Left renal cortex interstitium (tissue), 4 donors: ENCODE measurements around the gene PRSS53. TPM values are rescaled to one million over a fixed set of nuclear protein-coding genes. Genes with fewer than 3 reads are reported as not detected.
"Not testable (repeated sequence)": the region's sequence is repeated elsewhere in the genome, so short reads cannot be mapped to it uniquely, and the experiment has no call there.

Source experiments
- DNase-seq, 4 donors: peaks; one replicate each; pipeline ENCODE4 v3.0.0-alpha.2; 2013; ENCODE audit warnings: low read depth in 4 of 4, low spot score in 2 of 4, missing footprints in 1 of 4
- polyA plus RNA-seq, 4 donors: library from polyadenylated mRNA; unstranded; fragments of 120-200 nt; gene quantifications; one replicate each; pipeline ENCODE4 v1.2.1, GENCODE V29; 2013; ENCODE audit not compliant: insufficient read length in 4 of 4

Gene PRSS53
- polyA plus RNA-seq, result 1 to 10 TPM in 3 of 4 donors, under 1 TPM in 1; 0.48 to 2.1 (median 1.3) TPM

DNA sequence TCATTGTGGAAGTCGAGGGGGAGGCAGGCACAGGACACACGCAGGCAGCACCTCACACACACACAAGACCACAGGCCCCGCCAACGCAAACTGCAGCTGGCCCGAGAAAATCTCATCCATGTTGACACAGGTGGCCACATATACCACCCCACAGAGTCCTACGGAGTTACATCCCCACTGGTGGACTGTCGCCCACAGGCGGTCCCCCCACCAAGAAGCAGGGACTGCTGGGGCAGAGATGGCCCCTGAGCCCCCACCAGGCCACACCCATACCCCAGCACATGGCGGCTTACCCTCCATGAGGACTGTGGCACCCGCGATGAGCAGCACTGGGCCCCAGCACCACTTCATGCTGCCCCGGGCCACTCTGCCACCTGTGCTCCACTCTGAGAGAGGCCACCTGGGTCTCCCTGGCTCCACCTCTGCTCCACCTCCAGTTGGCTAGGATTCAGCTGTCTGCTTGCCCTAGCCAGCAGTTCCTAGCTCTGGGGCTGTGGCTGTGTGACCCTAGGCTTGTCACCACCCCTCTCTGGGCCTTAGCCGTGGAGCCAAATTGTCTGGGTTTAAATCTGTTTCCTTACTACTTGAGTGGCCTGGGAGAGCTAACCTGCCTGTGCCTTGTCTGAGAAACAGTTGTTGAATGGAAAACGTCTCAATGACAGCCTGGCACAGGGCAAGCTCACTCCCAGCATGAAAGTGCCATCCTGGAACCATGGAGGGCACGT lies at the start of gene PRSS53:
PRSS53 (minus strand) TSS at position 485 of the 725 bp plus-strand sequence; CDS start at position 351, 134 bp downstream.
- no peak for DNase-seq

DNA sequence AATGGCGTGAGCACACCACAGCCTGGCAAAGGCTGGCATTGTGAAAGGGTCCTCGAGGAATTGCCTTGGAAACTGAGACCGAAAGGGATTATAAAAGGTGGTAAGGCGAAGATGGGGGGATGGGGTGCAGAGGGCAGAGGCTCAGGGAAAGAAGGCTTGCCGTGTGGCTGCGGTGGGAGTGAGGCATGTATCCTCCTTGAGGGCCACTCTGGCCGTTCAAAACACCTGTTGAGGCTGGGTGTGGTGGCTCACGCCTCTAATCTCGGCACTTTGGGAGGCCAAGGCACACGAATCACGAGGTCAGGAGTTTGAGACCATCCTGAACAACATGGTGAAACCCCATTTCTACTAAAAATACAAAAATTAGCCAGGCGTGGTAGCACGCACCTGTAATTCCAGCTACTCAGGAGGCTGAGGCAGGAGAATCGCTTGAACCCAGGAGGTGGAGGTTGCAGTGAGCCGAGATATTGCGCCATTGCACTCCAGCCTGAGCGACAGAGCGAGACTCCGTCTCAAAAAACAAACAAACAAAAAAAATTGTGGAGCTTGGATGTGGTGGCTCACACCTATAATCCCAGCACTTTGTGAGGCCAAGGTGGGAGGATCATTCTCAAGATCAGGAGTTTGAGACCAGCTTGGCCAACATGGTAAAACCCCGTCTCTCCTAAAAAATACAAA lies 48.2 kb upstream of the PRSS53 start:
- DNase-seq, result not testable (repeated sequence)

DNA sequence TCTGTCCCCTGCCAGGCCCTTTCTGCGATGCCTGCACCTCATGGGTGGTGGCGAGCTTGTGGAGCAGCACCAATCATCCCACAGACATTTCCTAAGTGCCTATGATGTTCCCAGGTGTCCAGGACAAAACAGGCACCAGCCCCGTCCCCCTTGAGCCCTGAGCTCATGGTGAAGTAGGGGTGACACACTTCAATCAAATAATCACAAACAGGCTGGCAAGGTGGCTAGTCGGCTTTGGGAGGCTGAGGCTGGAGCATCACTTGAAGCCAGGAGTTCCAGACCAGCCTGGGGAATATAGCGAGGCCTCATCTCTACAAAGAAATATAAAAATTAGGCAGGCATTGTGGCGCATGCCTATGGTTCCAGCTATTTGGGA lies 47.5 kb upstream of the PRSS53 start:
- no peak for DNase-seq

DNA sequence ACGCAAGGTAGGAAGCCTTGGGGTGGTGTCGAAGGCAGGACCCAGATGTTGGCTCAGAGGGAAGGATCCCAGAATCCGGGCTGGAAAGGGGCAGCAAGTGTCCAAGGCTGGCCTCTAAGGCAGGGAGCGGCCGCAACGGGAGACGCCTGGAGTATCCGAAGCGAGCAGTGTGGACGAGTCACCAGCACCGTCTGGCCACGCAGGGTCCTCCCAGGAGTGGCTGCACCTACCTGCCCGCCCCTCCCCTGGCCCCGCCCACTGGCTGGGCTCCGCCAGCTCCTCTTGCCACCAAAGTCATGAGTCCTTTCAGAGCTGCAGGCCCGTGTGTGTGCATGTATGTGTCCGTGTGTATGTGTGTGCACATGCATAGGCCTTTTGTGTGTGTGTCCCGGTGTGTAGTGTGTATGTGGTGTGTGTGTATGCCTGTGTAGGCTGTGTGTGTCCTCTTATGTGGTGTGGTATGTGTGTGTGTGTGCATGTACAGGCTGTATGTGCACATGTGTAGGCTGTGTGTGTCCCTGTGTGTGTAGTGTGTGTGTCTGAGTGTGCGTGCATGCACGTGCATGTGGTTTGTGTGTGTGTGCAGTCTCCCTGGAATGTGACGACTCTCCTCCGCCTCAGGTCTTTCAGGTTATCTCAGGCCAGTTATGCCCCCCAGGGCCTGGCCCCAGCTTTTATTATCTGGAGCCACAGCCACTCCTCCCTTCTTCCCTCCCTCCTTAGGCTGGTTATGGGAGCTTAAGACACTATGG lies 47.0 kb upstream of the PRSS53 start, which contains the start of gene PRSS8:
PRSS8 (minus strand) TSS at position 193 of the 752 bp plus-strand sequence. CDS start 229 bp downstream, outside the sequence.
- DNase-seq, result no peak

DNA sequence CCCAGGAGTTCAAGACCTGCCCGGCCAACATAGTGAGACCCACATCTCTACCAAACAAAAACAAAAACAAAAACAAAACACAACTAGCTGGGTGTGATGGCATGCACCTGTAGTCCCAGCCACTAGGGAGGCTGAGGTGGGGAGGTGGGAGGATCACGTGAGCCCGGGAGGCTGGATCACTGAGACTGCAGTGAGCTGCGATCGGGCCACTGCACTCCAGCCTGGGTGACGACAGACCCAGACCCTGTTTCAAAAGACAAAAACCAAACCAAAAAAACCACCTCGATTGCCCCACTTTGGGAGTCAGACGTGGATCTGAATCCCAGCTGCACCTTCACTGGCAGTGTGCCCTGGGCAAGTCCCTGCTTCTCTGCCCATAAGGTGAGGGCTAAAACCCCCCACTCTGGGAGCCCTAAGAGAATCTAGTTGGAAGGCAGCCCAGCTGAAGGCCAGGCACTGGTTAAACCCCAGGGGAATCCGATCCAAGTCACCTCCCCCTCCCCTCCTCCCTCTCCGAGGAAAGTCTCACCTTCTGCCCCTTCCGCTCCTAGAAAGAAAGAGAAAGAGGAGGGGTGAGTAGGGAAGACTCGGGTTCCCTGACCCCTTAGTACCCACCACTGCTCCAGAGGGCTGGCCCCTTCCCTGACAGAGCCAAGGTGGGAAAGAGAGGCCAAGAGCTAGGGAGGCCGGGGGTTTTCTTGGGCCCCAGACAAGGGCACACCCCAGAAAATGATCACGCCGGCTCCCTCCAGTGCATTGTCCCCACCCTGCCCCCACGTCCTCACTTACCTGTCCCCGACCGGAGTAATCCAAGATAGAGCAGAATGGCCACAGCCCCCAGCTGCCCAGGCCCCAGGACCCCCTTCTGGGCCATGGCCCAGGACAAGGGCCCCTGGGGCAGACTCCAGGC lies 46.1 kb upstream of the PRSS53 start:
- no peak for DNase-seq

DNA sequence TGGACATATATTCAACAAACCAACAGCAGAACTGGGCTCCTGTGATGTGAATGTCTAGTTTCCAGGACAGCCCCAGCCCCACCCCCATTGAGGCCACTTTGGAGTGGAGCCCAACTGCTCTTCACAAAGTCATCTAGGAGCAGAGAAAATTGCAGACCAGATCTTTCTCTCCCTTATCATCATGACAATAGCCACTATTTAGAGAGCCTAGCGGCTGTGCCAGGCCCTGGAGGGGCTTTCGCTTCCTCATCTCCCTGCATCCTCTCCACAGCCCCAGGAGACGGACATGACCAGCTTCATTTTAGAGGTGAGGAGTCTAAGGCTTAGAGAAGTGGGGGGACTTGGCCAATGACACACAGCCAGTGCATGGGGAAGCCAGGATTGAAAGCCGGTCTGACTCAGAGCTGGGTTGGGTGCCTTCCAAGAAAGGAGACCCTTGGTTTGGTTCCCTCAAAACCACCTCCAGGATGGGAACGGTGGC lies 45.4 kb upstream of the PRSS53 start:
- no peak for DNase-seq

DNA sequence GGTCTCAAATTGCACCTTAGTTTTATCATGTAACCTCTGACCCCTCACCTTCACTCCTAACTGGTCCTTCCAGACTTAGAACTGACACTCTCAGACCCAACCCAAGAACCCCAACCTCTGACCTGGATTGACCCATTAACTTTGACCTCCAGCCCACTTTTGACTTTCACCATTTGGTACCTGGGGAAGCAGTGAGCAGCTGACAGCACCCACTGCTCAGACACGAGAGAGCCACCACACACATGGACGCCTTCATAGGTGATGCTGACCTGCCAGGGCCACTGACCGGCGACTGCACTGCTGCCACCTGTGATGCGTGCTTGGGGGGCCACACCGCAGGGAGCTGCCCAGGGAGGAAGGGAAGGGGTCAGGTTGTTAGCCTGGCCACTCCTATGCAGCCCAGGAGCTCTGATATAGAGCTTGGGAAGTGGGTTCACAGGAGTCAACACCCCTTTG lies 44.3 kb upstream of the PRSS53 start:
- no peak for DNase-seq

DNA sequence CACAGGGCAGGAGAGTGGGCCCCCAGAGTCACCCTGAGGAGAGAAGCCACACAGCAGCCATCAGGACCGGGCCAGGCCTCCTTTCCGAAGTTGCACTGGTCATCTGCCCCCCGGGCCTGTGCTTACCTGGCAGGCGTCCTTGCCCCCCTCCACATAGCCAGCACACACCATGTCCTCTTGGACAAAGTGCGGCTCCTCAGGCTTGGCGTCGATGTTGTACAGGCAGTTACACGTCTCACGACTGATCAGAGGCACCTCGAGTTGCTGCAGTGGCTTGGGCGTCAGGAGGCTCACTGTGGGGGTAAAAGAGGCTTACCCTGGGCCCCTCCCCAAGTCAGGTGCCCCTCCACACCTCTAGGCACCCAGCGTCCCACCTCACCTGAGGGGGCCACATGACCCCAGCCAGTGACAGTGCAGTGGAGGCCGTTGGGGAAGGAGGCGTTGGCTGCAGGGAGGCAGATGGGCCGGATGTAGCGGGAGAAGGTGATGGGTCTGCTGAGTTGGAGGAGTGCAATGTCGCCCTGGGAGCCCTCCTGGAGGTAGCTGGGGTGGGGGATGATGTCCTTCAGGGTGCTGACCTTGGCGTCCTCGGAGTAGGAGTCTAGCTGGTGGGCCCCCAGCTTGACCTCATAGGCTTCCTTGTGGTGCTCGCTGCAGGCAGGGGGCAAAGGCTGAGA lies 43.7 kb upstream of the PRSS53 start:
- DNase-seq, result no peak

DNA sequence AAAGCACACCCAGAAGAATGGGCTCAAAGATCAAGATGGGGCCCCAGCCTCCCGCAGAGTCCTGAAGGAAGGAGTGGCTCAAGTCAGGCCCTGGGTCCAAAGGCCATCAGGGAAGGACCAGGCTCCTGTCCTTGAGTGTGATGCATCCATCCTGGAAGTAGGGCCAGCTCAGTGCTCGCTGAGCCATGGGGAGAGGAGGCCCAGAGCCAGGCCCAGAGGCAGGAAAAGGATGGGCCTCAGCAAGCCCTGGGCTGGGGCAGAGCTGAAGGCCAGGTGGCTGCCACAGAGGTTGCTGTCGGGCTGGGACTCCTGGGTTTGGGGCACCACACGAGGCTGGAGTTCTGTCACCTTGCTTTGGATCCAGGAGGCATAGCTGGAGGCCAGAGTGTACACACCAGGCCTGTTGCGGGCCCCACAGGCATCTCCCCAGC lies 43.1 kb upstream of the PRSS53 start:
- DNase-seq, result no peak

DNA sequence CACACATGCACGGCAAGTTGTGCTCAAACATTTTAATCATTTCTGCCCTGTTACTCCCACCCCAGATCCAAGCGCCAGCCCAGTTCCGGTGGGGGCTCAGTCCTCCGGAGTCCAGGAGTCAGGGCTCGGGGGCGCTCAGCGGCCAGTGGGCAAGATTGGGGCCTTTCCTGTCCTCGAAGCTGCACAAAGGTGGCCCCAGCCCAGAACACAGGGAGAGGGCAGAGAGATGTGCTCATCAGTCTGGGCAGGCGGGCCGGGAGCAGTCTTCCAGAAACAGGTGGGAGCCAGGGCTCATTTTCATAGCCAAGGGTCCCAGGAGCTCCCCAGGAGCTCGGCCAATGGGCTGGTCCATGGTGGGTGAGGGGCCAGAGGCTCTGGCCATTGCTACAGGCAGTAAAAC lies 42.7 kb upstream of the PRSS53 start:
- DNase-seq, result no peak

DNA sequence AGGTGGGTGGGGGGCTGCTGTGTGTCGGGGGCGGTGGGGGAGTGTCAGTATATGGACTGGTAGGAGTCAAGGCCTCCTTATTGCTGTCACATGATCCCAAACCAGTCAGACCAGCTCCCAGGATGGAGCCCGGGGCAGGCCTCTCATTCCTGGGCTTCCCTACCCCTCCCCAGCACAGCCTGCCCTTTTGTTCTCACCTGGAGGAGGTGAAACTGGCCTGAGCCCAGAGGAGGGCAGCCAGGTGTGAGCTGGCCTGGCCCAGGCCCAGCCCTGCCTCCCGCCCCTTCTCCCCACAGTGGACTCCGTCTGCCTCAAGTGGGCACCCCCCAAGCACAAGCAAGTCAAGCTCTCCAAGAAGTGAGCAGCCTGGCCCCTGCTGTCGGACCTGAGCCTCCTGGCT lies 42.2 kb upstream of the PRSS53 start:
- no peak for DNase-seq

DNA sequence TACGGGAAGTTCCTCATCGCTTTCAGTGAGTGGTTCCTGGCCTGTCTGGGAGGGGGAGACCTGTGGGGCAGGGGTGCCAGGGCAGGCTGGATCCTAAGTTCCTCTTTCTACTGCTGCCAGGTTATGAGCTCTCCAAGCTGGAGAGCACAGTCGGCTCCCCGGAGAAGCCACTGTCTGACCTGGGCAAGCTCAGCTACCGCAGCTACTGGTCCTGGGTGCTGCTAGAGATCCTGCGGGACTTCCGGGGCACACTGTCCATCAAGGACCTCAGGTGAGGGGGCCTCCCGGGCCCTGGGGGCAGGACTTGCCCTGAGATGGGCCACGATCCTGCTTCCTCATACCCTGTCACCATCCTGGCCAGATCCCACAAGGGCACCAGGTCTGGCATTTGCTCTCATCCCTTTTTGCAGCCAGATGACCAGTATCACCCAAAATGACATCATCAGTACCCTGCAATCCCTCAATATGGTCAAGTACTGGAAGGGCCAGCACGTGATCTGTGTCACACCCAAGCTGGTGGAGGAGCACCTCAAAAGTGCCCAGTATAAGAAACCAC lies 41.7 kb upstream of the PRSS53 start:
- no peak for DNase-seq

DNA sequence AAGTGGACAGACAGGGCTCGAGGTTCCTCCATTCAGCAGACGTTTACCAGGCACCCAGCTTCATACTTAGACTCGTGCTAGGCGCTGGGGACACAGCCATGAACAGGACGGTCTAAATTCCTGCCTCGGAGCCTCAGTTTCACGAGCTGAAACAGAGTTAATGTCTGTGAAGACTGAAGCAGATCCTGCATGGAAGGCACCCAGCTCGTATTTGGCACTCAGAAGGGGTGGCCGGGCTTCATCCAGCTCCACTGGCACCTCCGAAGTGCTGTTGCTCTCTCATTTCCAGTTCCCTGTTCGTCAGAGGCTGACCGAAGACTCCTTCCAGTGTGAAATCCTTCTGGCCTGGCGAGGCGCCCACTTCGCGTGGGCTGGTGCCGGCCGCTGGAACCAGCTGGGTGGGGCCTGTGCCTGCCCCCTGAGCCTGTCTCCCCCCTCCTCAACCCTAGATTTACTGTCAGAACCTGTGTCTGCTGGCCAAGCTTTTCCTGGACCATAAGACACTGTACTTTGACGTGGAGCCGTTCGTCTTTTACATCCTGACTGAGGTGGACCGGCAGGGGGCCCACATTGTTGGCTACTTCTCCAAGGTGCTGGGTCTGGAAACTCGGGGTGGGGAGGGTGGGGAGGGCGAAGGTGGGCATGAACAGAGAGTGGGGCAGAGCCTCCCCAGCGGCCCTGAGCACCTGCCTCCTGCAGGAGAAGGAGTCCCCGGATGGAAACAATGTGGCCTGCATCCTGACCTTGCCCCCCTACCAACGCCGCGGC lies 41.0 kb upstream of the PRSS53 start:
- no peak for DNase-seq

DNA sequence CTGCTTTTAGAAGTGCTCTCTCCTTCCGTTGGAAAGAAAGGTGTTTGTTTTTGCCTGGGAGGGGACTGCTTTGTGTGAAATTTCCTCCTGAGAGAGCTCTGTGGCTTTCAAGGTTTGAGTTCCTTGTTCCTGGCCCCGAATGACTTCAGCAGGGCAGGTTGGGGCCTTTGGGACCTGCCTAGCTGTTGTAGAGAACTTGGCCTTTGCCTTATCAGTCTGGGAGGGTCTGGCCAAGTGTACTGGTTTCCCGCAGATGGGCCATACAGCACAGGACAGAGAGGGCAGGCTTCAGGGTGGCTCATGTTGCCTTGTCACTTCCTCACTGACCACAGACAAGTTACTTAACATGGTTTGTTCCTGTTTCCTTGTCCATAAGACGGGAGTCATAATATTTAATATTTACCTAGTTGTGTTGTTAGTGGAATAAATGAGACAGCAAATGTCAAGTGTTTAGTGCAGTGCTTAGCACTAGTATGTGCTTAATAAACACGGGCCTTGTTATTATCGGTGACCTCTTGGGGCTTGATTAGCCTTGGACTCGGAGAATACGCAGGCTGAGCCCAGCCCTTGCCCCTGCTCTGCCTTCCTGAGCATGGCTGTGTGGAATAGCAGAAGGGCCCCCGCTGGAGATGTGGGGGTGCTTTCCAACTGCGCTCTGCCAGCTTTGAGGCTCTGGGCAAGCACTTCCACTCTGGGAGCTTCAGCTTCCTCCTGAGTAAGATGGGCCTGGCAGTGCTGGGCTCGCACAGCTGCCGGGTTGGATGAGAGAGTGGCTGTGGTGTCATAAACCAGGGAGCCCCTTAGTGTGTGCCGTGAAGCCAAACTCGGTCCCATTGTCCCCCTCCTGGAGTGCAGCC lies 40.2 kb upstream of the PRSS53 start:
- no peak for DNase-seq

DNA sequence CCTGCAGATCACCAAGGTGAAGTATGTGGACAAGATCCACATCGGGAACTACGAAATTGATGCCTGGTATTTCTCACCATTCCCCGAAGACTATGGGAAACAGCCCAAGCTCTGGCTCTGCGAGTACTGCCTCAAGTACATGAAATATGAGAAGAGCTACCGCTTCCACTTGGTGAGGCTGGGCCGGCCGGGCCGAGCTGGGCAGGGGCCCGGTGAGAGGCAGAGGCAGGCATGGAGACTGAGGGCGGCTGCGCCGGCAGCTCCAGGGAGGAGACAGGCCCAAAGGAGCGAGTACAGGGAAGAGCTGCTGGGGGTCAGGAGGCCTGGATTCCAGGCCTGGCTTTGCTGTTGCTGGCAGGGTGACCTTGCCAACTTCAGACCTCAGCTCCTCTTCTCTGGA lies 38.4 kb upstream of the PRSS53 start:
- no peak for DNase-seq

DNA sequence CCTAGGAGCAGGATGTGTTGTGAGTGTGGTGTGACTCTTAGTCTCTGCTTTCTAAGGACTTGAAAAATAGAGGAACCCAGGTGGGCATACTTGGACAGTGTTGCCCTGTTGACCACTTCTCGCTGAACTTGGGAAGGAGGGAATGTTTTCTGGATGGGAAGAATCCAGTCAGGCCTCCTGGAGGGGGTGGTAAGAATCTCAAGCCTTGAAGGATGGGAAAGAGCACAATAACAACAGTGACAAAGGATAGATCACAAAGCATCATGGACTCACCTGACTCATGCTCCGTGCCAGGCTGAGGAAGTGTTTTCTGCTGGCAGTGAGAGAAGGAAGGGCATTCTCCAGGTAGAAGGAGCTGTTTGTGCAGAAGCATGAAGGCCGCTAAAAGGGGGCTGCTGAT lies 37.1 kb upstream of the PRSS53 start:
- no peak for DNase-seq

DNA sequence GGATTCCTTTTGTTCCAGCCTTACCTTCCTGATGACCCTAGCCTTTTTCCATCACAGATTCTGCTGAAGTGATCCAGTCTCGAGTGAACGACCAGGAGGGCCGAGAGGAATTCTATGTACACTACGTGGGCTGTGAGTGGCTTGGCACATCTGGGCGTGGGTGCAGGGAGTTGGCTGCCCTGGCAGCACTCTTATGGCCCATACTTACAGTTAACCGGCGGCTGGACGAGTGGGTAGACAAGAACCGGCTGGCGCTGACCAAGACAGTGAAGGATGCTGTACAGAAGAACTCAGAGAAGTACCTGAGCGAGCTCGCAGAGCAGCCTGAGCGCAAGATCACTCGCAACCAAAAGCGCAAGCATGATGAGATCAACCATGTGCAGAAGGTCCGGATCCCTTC lies 31.4 kb upstream of the PRSS53 start:
- no peak for DNase-seq
